CD4-positive, alpha-beta T cell (primary cell): ENCODE measurements around the gene SND1. TPM values are rescaled to one million over a fixed set of nuclear protein-coding genes. Genes with fewer than 3 reads are reported as not detected.
A peak's percentile ranks its signal among the peaks of the same experiment; 100 is the strongest.

Experiments used
- ATAC-seq: fragments of 200-7000 bp; cut with Tn5 transposase; one replicate; pipeline ENCODE4 v1.10.0; 2022; ENCODE audit warnings: mild to moderate bottlenecking; ENCODE audit not compliant: poor library complexity
- CTCF ChIA-PET: fragments of 350-600 bp; sonication (Branson Sonifier 250); formaldehyde crosslinking; loops from one replicate; lab custom pipeline; 2021; ENCODE audit warnings: antibody characterized with exemption, inconsistent platforms; lab: Charles Lee
- POLR2A ChIA-PET: fragments of 350-600 bp; sonication (Branson Sonifier 250); formaldehyde crosslinking; loops from one replicate; lab custom pipeline; 2021; ENCODE audit warnings: antibody characterized with exemption, inconsistent platforms; lab: Charles Lee
- DNase-seq, 14 experiments: peaks; one replicate each; pipeline ENCODE4 v3.0.0-alpha.2; 2013 to 2020; ENCODE audit warnings: mixed read lengths in 2 of 14
- H3K27ac ChIP-seq, 2 donors: one replicate each; pipeline versions ENCODE4 v1.5.1 to v1.7.0; 2013; ENCODE audit warnings: low read length in 2 of 2, low read depth in 1 of 2, mild to moderate bottlenecking in 1 of 2
- H3K27me3 ChIP-seq, 2 experiments: 1 replicate in 1 of 2; 2 replicates in 1 of 2; pipeline versions ENCODE4 v1.6.1 to v1.7.0; 2013; ENCODE audit warnings: low read length in 2 of 2, control low read depth in 1 of 2, mild to moderate bottlenecking in 1 of 2, moderate library complexity in 1 of 2; ENCODE audit not compliant: insufficient read depth in 2 of 2, control insufficient read depth in 1 of 2
- H3K36me3 ChIP-seq: one replicate; pipeline ENCODE4 v1.6.1; 2013; ENCODE audit warnings: low read length, control low read depth; ENCODE audit not compliant: insufficient read depth
- H3K4me1 ChIP-seq: one replicate; pipeline ENCODE4 v1.6.1; 2013; ENCODE audit warnings: low read length, control low read depth; ENCODE audit not compliant: insufficient read depth
- H3K4me3 ChIP-seq: one replicate; pipeline ENCODE4 v1.5.1; 2013; ENCODE audit warnings: mild to moderate bottlenecking, low read length, moderate library complexity
- H3K9me3 ChIP-seq, 2 experiments: 1 replicate in 1 of 2; 2 replicates in 1 of 2; pipeline versions ENCODE4 v1.6.1 to v1.7.0; 2013; ENCODE audit warnings: low read length in 2 of 2, mild to moderate bottlenecking in 2 of 2, control low read depth in 1 of 2, moderate library complexity in 1 of 2; ENCODE audit not compliant: control insufficient read depth in 1 of 2, insufficient read depth in 1 of 2
- H3K27ac Mint-ChIP-seq: one replicate; pipeline ENCODE4 v1.8.0; 2020; ENCODE audit warnings: mixed read lengths
- H3K27me3 Mint-ChIP-seq: one replicate; pipeline ENCODE4 v1.8.0; 2021; ENCODE audit warnings: mixed read lengths
- H3K36me3 Mint-ChIP-seq: one replicate; pipeline ENCODE4 v1.8.0; 2021; ENCODE audit warnings: low read depth, mixed read lengths
- H3K4me1 Mint-ChIP-seq: one replicate; pipeline ENCODE4 v1.8.0; 2021; ENCODE audit warnings: low read depth, mixed read lengths
- H3K4me3 Mint-ChIP-seq: one replicate; pipeline ENCODE4 v1.8.0; 2020; ENCODE audit warnings: mild to moderate bottlenecking, mixed read lengths
- H3K9me3 Mint-ChIP-seq: one replicate; pipeline ENCODE4 v1.8.0; 2020; ENCODE audit warnings: mixed read lengths
- CTCF ChIP-seq: fragments of 200-600 bp; IDR thresholded peaks from one replicate; pipeline ENCODE4 v1.8.0; 2022; ENCODE audit warnings: antibody characterized with exemption, mild to moderate bottlenecking
- intact Hi-C, 2 experiments: fragments of 100-400 bp; cut with DNase I in 1 of 2; cut with micrococcal nuclease in 1 of 2; formaldehyde crosslinking; loops; one replicate each; pipeline versions ENCODE4 v1.15.1 to v1.9.0; 2023 to 2025; cut with DNase I, micrococcal nuclease
- total RNA-seq, 174 experiments: library from RNA in 2 of 174; stranded (reverse) in 2 of 174; gene quantifications; one replicate each; pipeline ENCODE4 v1.2.3 and lab custom pipeline; 2021 to 2026

The SND1 gene
- total RNA-seq, 2 experiments from 2014 or later = 104 to 113 TPM

- H3K4me3 ChIP-seq = no peak overlapping the region
- Mint-ChIP-seq H3K27me3 (no peaks in the 10 kb centered on the region), H3K36me3 (no peaks in the 10 kb centered on the region), H3K4me1 (peaks cover 74% of the 10 kb centered on the region), H3K27ac (peak overlapping the region; percentile 50), H3K4me3 (no peak overlapping the region), H3K9me3 (no peaks in the 10 kb centered on the region)
- intact Hi-C loops = no loop called here
- peaks cover 34% of the 10 kb centered on the region for H3K4me1 ChIP-seq
- H3K27me3 ChIP-seq = no peaks in the 10 kb centered on the region
- ChIA-PET POLR2A (interaction anchor here (1.0 to 2.8 kb wide), 5 partner anchors 9 to 49 kb away, joined by 3 to 14 read pairs (median 4); no protein-coding TSS in a partner anchor), CTCF (no interaction called here)
- TF ChIP-seq CTCF = no peak
- H3K9me3 ChIP-seq = no peaks in the 10 kb centered on the region
- ATAC-seq (no peak), DNase-seq (no peak)
- H3K36me3 ChIP-seq = no peaks in the 10 kb centered on the region
- no peak overlapping the region for H3K27ac ChIP-seq
Observed at GRCh38 chr7:128060018-128060417, 408.0 kb downstream of the SND1 start.

GRCh38 chr7:128063088-128063487 is 411.1 kb downstream of the SND1 start:
- H3K27me3 Mint-ChIP-seq = no peaks in the 10 kb centered on the region

GRCh38 chr7:128065872-128066271 is 413.9 kb downstream of the SND1 start:
- H3K36me3 Mint-ChIP-seq = no peaks in the 10 kb centered on the region
- H3K9me3 ChIP-seq = no peaks in the 10 kb centered on the region
- ChIA-PET CTCF (no interaction called here), POLR2A (no interaction called here)
- intact Hi-C loops = no loop called here
- DNase-seq (no peak), ATAC-seq (no peak)
- peaks cover 6% of the 10 kb centered on the region for H3K36me3 ChIP-seq
- H3K9me3 Mint-ChIP-seq = no peaks in the 10 kb centered on the region
- no peak for TF ChIP-seq CTCF
- H3K27ac ChIP-seq = no peak overlapping the region
- no peaks in the 10 kb centered on the region for H3K27me3 Mint-ChIP-seq
- H3K4me3 Mint-ChIP-seq = no peak overlapping the region
- peaks cover 63% of the 10 kb centered on the region for H3K4me1 Mint-ChIP-seq
- no peaks in the 10 kb centered on the region for H3K27me3 ChIP-seq
- H3K4me1 ChIP-seq = peaks cover 20% of the 10 kb centered on the region
- no peak overlapping the region for H3K4me3 ChIP-seq
- no peak overlapping the region for H3K27ac Mint-ChIP-seq

More at GRCh38 chr7:128063088-128063487, 411.1 kb downstream of the SND1 start:
- ATAC-seq (no peak), DNase-seq (no peak)
- Mint-ChIP-seq H3K4me3 (no peak overlapping the region), H3K27ac (no peak overlapping the region), H3K9me3 (no peaks in the 10 kb centered on the region), H3K36me3 (no peaks in the 10 kb centered on the region), H3K4me1 (peaks cover 69% of the 10 kb centered on the region)
- Histone ChIP-seq H3K27ac (no peak overlapping the region), H3K4me1 (peaks cover 35% of the 10 kb centered on the region), H3K27me3 (no peaks in the 10 kb centered on the region), H3K9me3 (no peaks in the 10 kb centered on the region), H3K4me3 (no peak overlapping the region), H3K36me3 (no peaks in the 10 kb centered on the region)
- CTCF ChIA-PET = no interaction called here
- no peak for TF ChIP-seq CTCF
- POLR2A ChIA-PET = no interaction called here
- intact Hi-C loops = no loop called here
